Endothelial cell of umbilical vein (primary cell): ENCODE measurements around the gene DAZAP2. TPM values are rescaled to one million over a fixed set of nuclear protein-coding genes. Genes with fewer than 3 reads are reported as not detected.

ENCODE experiments used
- BruUV-seq: library from RNA; stranded (reverse); fragments of 400-500 nt; replicated peaks from 2 replicates; lab custom pipeline; 2021; lab: Mats Ljungman, UMichigan
- CTCF ChIA-PET: fragments of 300-600, 350-600 bp; sonication (Branson Sonifier 250); formaldehyde crosslinking; loops from one replicate; lab custom pipeline; 2021; ENCODE audit warnings: antibody characterized with exemption, inconsistent platforms; lab: Charles Lee
- POLR2A ChIA-PET: fragments of 300-600, 350-600 bp; sonication (Branson Sonifier 250); formaldehyde crosslinking; loops from one replicate; lab custom pipeline; 2021; ENCODE audit warnings: antibody characterized with exemption, inconsistent platforms; lab: Charles Lee
- DNase-seq: peaks from one replicate; pipeline ENCODE4 v3.0.0-alpha.2; 2011; ENCODE audit warnings: low read depth, low spot score
- FAIRE-seq: peaks from 2 replicates; lab custom pipeline; 2011; peaks lifted over from hg19 to GRCh38; lab: Jason Lieb, UNC
- H2AFZ ChIP-seq: 2 replicates; pipeline ENCODE4 v1.6.0; 2012; ENCODE audit warnings: low read depth, low read length, control low read depth, inconsistent platforms
- H3K27ac ChIP-seq: 2 replicates; pipeline ENCODE4 v1.5.1; 2011; ENCODE audit warnings: low read depth, mild to moderate bottlenecking, control low read depth, low read length, moderate library complexity; ENCODE audit not compliant: insufficient read depth
- H3K27me3 ChIP-seq, 2 experiments: 2 replicates each; pipeline versions ENCODE4 v1.6.0 to v1.6.1; 2011; ENCODE audit warnings: low read length in 2 of 2, mixed read lengths in 1 of 2; ENCODE audit not compliant: control insufficient read depth in 2 of 2, insufficient read depth in 2 of 2
- H3K36me3 ChIP-seq, 2 experiments: 2 replicates in 1 of 2; 3 replicates in 1 of 2; pipeline ENCODE4 v1.5.1; 2011; ENCODE audit warnings: low read length in 2 of 2, mild to moderate bottlenecking in 1 of 2, moderate library complexity in 1 of 2; ENCODE audit not compliant: control insufficient read depth in 2 of 2, insufficient read depth in 2 of 2; ENCODE audit errors: extremely low read depth in 1 of 2
- H3K4me1 ChIP-seq: 3 replicates; pipeline ENCODE4 v1.5.1; 2011; ENCODE audit warnings: mild to moderate bottlenecking, low read length; ENCODE audit not compliant: control insufficient read depth, insufficient read depth; ENCODE audit errors: extremely low read depth
- H3K4me2 ChIP-seq: 2 replicates; pipeline ENCODE4 v1.6.1; 2011; ENCODE audit warnings: low read length, control low read depth, mixed read lengths; ENCODE audit not compliant: insufficient read depth
- H3K4me3 ChIP-seq, 3 experiments: fragments of 200-600 bp in 1 of 3; sonication (generic), shearing (Covaris generic) in 1 of 3; replicated peaks in 1 of 3; 2 replicates each; pipeline ENCODE4 v1.5.1; 2011 to 2016; ENCODE audit warnings: control low read depth in 3 of 3, low read length in 3 of 3, mild to moderate bottlenecking in 2 of 3, inconsistent platforms in 1 of 3, low read depth in 1 of 3, moderate library complexity in 1 of 3; ENCODE audit not compliant: insufficient read depth in 1 of 3
- H3K79me2 ChIP-seq: 2 replicates; pipeline ENCODE4 v1.6.0; 2012; ENCODE audit warnings: low read length, inconsistent platforms; ENCODE audit not compliant: control insufficient read depth, insufficient read depth
- H3K9ac ChIP-seq: replicated peaks from 2 replicates; pipeline ENCODE3; 2011; ENCODE audit warnings: low read length, control low read depth; ENCODE audit not compliant: insufficient read depth; ENCODE audit errors: extremely low read depth
- H3K9me1 ChIP-seq: replicated peaks from 3 replicates; pipeline ENCODE4 v1.6.0; 2011; ENCODE audit warnings: mild to moderate bottlenecking, low read length; ENCODE audit not compliant: control insufficient read depth, insufficient read depth; ENCODE audit errors: extremely low read depth
- H3K9me3 ChIP-seq: replicated peaks from 2 replicates; pipeline ENCODE4 v1.5.1; 2012; ENCODE audit warnings: low read length, inconsistent platforms; ENCODE audit not compliant: control insufficient read depth, insufficient read depth
- H4K20me1 ChIP-seq: replicated peaks from 2 replicates; pipeline ENCODE3; 2011; ENCODE audit warnings: mild to moderate bottlenecking, low read length; ENCODE audit not compliant: control insufficient read depth, insufficient read depth; ENCODE audit errors: extremely low read depth
- FOS ChIP-seq: IDR thresholded peaks from 2 replicates; pipeline ENCODE4 v1.6.1; 2011; ENCODE audit warnings: mild to moderate bottlenecking, low read length, moderate library complexity, borderline replicate concordance; ENCODE audit not compliant: insufficient read depth
- POLR2AphosphoS5 ChIP-seq: IDR thresholded peaks from 2 replicates; pipeline ENCODE4 v1.6.1; 2012; ENCODE audit warnings: low read depth, mild to moderate bottlenecking, control low read depth, low read length, moderate library complexity; ENCODE audit not compliant: insufficient read depth
- dilution Hi-C: fragments of 300-500 bp; cut with MboI; formaldehyde crosslinking; loops from one replicate; pipeline ENCODE4 v1.15.0; 2019; ENCODE audit warnings: low sequenced_read_pairs; ENCODE audit not compliant: extremely low pct_ligation_motif_present
- intact Hi-C: fragments of 100-400 bp; cut with micrococcal nuclease; formaldehyde crosslinking; loops from one replicate; pipeline ENCODE4 v1.10.0; 2022
- polyA plus RNA-seq, 4 experiments: library from polyadenylated mRNA; depleted of rRNA in 3 of 4; stranded (reverse) in 3 of 4; unstranded in 1 of 4; fragments of >200 nt; gene quantifications; 2 replicates each; pipeline versions ENCODE4 v1.2.1 to v1.2.3, GENCODE V29; 2011 to 2012; ENCODE audit warnings: missing spikeins in 1 of 4
- total RNA-seq: library from RNA; stranded (reverse); gene quantifications from 2 replicates; pipeline ENCODE4 v1.2.3, GENCODE V29; 2021
- TF ChIP-seq, protein P1 (sequence below), 2 donors: IDR thresholded peaks; 1 replicate in 1 of 2; 2 replicates in 1 of 2; pipeline ENCODE4 v1.5.1; 2011; ENCODE audit warnings: low read length in 2 of 2, mild to moderate bottlenecking in 2 of 2, moderate library complexity in 2 of 2, control low read depth in 1 of 2, inconsistent platforms in 1 of 2, low read depth in 1 of 2; ENCODE audit not compliant: insufficient read depth in 1 of 2; ENCODE audit errors: extremely low read depth in 1 of 2

DAZAP2 gene
- total and polyA plus RNA-seq, 2 donors (not counting 3 experiments of a cell fraction or from before 2014, with no cell fraction given): 177 to 497 TPM

DNA sequence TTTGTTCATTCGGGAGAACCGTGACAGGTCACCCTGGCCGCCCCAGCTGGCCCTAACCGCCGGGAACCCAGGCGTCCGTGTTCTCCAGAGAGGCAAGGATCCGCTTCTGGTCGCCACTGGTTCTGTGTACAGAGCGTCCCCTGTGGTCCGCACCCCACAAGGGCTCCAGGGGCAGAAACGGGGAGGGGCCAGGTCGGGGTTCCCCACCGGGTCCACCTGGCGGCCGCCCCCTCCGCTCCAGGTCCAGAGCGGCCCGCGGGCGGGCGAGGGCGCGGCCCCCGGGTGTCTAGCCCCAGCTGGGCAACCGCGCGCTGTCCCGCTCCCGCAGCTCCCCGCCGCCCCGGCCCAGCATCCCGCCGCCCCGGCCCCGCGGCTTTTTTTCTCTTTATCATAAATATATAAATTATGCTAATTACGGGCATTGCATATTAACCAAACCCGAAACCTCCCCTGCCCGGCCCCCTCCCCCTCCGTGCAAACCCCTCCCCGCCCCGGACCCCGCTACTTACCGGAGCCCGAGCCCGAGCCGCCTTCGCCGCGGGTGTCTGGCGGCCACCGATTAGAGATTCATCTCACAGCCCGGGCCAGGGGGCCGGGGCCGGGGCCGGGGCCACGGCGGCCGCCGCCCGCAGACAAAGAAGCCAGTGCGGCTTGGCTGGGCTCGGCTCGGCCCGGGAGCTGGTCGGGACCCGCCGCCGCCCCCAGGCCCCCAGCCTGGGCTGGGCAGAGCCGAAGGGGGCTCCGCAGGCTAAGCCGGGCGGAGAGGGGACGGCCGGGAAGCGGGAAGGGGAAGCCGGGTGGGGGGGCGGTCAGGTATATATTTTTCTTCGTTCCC, 21.3 kb upstream of the DAZAP2 start:
- ChIA-PET CTCF (interaction anchor here (0.5 to 2.4 kb wide), 21 partner anchors 13 to 685 kb away, joined by 3 to 27 read pairs (median 4); partner anchors contain the start of genes DAZAP2 and SMAGP), POLR2A (interaction anchor here (0.5 to 1.6 kb wide), 13 partner anchors 17 to 691 kb away, joined by 3 to 9 read pairs (median 4); partner anchors contain the start of genes CSRNP2 and TFCP2)
- Histone ChIP-seq H3K9me3 (no peaks in the 10 kb centered on the region), H3K4me1 (peaks cover 16% of the 10 kb centered on the region), H4K20me1 (no peaks in the 10 kb centered on the region), H2AFZ (peak overlapping the region; percentile 72), H3K27me3 (no peaks in the 10 kb centered on the region), H3K27ac (peak overlapping the region; percentile 55), H3K4me3 (peak overlapping the region; percentile 60 to 89 (median 63)), H3K9me1 (no peaks in the 10 kb centered on the region), H3K79me2 (no peaks in the 10 kb centered on the region), H3K4me2 (peak overlapping the region; percentile 54), H3K36me3 (no peaks in the 10 kb centered on the region), H3K9ac (peak overlapping the region; percentile 80)
- DNase-seq (peak; percentile 36), FAIRE-seq (no peak)
- TF ChIP-seq, protein P1, sequence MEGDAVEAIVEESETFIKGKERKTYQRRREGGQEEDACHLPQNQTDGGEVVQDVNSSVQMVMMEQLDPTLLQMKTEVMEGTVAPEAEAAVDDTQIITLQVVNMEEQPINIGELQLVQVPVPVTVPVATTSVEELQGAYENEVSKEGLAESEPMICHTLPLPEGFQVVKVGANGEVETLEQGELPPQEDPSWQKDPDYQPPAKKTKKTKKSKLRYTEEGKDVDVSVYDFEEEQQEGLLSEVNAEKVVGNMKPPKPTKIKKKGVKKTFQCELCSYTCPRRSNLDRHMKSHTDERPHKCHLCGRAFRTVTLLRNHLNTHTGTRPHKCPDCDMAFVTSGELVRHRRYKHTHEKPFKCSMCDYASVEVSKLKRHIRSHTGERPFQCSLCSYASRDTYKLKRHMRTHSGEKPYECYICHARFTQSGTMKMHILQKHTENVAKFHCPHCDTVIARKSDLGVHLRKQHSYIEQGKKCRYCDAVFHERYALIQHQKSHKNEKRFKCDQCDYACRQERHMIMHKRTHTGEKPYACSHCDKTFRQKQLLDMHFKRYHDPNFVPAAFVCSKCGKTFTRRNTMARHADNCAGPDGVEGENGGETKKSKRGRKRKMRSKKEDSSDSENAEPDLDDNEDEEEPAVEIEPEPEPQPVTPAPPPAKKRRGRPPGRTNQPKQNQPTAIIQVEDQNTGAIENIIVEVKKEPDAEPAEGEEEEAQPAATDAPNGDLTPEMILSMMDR (IDR thresholded peaks at IDR 0.05; ENCODE audit: extremely low read depth in 1 of 2, insufficient read depth in 1 of 2, low read depth in 1 of 2, low read length in 2 of 2): peak in 1 of 2 donors; percentile 46
- no peak for TF ChIP-seq FOS
- TF ChIP-seq POLR2AphosphoS5: peak; percentile 22
- intact Hi-C loops (loop anchor here (5.0 kb wide), 2 partner anchors 55 to 135 kb away; partner anchors contain the start of genes CSRNP2 and SMAGP), dilution Hi-C loops (no loop called here)
- BruUV-seq: no TSS peak
